Lung (tissue), 12 donors: Measurements from ENCODE around the gene POLR2B. TPM values are rescaled to one million over a fixed set of nuclear protein-coding genes. Genes with fewer than 3 reads are reported as not detected.
"Not testable (repeated sequence)": the region's sequence is repeated elsewhere in the genome, so short reads cannot be mapped to it uniquely, and the experiment has no call there.

Experiments
- ATAC-seq: fragments of 200-7000 bp; cut with Tn5 transposase; one replicate; pipeline ENCODE4 v1.9.1; 2020; ENCODE audit warnings: moderate number of reproducible peaks; ENCODE audit not compliant: insufficient read depth, low FRiP score
- DNase-seq, 3 donors: peaks; one replicate each; pipeline ENCODE4 v3.0.0-alpha.2; 2013 to 2017
- H3K27ac ChIP-seq, 2 donors: one replicate each; pipeline ENCODE4 v1.5.1; 2013; ENCODE audit warnings: mild to moderate bottlenecking in 2 of 2, moderate library complexity in 2 of 2, control low read depth in 1 of 2, inconsistent platforms in 1 of 2, low read depth in 1 of 2, low read length in 1 of 2
- H3K27me3 ChIP-seq, 3 donors: one replicate each; pipeline ENCODE4 v1.5.1; 2013; ENCODE audit warnings: low read length in 2 of 3; ENCODE audit not compliant: control insufficient read depth in 3 of 3, insufficient read depth in 3 of 3
- H3K36me3 ChIP-seq, 4 donors: one replicate each; pipeline ENCODE4 v1.5.1; 2013; ENCODE audit warnings: low read length in 4 of 4, mild to moderate bottlenecking in 1 of 4, moderate library complexity in 1 of 4; ENCODE audit not compliant: control insufficient read depth in 4 of 4, insufficient read depth in 4 of 4
- H3K4me1 ChIP-seq, 5 donors: one replicate each; pipeline ENCODE4 v1.5.1; 2013; ENCODE audit warnings: low read length in 5 of 5, mild to moderate bottlenecking in 2 of 5, moderate library complexity in 1 of 5; ENCODE audit not compliant: control insufficient read depth in 5 of 5, insufficient read depth in 5 of 5
- H3K4me3 ChIP-seq: one replicate; pipeline ENCODE4 v1.5.1; 2013; ENCODE audit warnings: mild to moderate bottlenecking, control low read depth, moderate library complexity
- H3K9ac ChIP-seq, 2 donors: one replicate each; pipeline ENCODE4 v1.5.1; 2013; ENCODE audit warnings: low read length in 2 of 2, control low read depth in 1 of 2; ENCODE audit not compliant: insufficient read depth in 1 of 2
- H3K9me3 ChIP-seq, 4 donors: one replicate each; pipeline ENCODE4 v1.5.1; 2013; ENCODE audit warnings: low read length in 3 of 4, mild to moderate bottlenecking in 1 of 4, moderate library complexity in 1 of 4; ENCODE audit not compliant: control insufficient read depth in 4 of 4, insufficient read depth in 3 of 4
- CTCF ChIP-seq: IDR thresholded peaks from 2 replicates; pipeline ENCODE4 v1.5.1; 2012; ENCODE audit warnings: mild to moderate bottlenecking; ENCODE audit errors: control extremely low read depth, extremely low read depth
- WGBS, 2 donors: extraction: QIAGEN DNeasy Blood & Tissue Kit; methylation state at CpG; one replicate each; pipeline ENCODE4 v1.1.7; 2013; 5-methylcytosine and 5-hydroxymethylcytosine counted together
- polyA plus RNA-seq, 2 donors: library from polyadenylated mRNA; stranded (reverse); fragments of 200-250 nt; gene quantifications; one replicate each; pipeline ENCODE4 v1.2.1, GENCODE V29; 2013
- total RNA-seq, 2 donors: library from RNA; depleted of rRNA in 1 of 2; stranded (reverse); fragments of >200 nt in 1 of 2; gene quantifications; one replicate each; pipeline ENCODE4 v1.2.1, GENCODE V29; 2014 to 2021
- donor health status: control.
- donor health status: control.
- donor health status: Bipolar disorder and iron deficiency.
- donor health status: healthy.
- donor health status: DM: yes; HTN: yes; CAD: no.

POLR2B gene
- total and polyA plus RNA-seq, 4 donors, result 23.4 to 112 (median 52.8) TPM

- WGBS, 2 donors, result 76 to 93% methylated on average over 1 of the region's 1 CpG
- peaks cover 0 to 47% (median 21%) of the 10 kb centered on the region in 5 donors for H3K4me1 ChIP-seq
- H3K27ac ChIP-seq, result peak overlapping the region in 1 of 2 donors; percentile 67
- no peak for TF ChIP-seq CTCF
- no peak for DNase-seq
- ATAC-seq, result no peak
- peaks cover 0 to 2% (median 0%) of the 10 kb centered on the region in 4 donors for H3K9me3 ChIP-seq
- H3K9ac ChIP-seq, result no peak overlapping the region
- H3K4me3 ChIP-seq, result no peak overlapping the region
- no peaks in the 10 kb centered on the region for H3K27me3 ChIP-seq
- H3K36me3 ChIP-seq, result no peaks in the 10 kb centered on the region
Measured at GRCh38 chr4:57044996-57045395, 66.3 kb downstream of the POLR2B start.

- DNase-seq, H3K4me3 ChIP-seq, H3K36me3 ChIP-seq, H3K9me3 ChIP-seq, H3K27me3 ChIP-seq, H3K9ac ChIP-seq, ATAC-seq: not testable (repeated sequence)
- peak overlapping the region in 1 of 2 donors; percentile 56 for H3K27ac ChIP-seq
- H3K4me1 ChIP-seq, result peaks cover 3 to 58% (median 17%) of the 10 kb centered on the region in 5 donors
- 97 to 98% methylated on average over 6 of the region's 6 CpGs for WGBS, 2 donors
Measured at GRCh38 chr4:57047046-57047445, 68.3 kb downstream of the POLR2B start.

DNA sequence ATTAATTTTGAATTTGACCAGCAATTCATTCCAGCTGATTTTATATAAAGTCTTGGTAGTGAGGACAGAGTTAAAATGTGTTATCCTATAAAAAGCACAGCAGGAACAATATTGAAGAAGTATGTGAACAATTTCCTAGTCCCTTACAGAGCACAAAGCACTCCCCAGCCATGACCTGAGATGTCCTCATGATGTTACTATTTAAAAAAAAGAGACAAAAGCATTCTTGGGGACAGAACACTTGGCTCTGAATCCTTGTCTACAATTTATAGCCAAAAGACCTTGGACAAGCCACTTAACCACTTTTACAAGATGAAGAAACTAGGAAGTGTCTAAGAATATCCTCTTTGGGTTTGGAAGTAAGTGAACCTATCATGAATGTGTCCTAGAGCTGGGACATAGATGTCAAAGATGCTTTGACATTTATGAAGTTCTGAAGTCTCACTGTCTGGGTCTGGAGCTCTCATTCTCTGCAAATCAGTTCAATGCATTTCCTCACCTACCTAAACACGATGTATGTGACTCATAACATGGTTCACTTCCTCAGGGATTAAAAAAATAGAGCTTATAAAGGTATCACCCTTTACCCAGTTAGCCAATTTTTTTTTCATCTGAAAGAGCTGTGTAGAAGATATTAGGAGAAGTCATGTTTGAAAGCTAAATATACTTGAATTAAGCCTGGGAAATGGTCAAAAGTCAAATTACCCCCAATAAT is 70.1 kb downstream of the POLR2B start:
- Histone ChIP-seq H3K4me1 (peaks cover 6 to 62% (median 7%) of the 10 kb centered on the region in 5 donors), H3K27ac (peak overlapping the region in 1 of 2 donors; percentile 60), H3K9ac (no peak overlapping the region), H3K27me3 (no peaks in the 10 kb centered on the region), H3K4me3 (no peak overlapping the region), H3K9me3 (peaks cover 0 to 2% (median 0%) of the 10 kb centered on the region in 4 donors), H3K36me3 (peaks cover 0 to 1% (median 0%) of the 10 kb centered on the region in 4 donors)
- TF ChIP-seq CTCF, result no peak
- DNase-seq (no peak), ATAC-seq (no peak)
- 0 to 69% methylated on average over 1 of the region's 1 CpG for WGBS, 2 donors

DNA sequence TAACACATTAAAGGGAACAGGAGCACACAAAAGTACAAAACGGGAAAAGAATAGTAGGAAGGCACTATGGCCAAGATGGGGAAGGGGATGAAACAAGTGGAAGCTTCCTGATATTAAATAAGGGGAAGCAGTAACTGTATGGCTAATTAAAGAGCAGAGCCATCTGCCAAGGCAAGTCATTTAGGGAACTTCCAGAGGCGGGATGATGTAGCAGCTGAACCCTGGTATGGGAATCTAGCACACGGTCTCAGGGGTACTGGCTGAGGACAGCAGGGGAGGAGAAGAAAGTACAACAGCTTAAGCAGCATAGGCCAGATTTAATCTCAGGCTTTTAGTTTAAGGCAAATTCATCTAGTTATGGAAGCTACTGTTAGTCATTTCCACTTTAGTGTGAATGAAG is 72.4 kb downstream of the POLR2B start:
- peaks cover 0 to 2% (median 0%) of the 10 kb centered on the region in 4 donors for H3K9me3 ChIP-seq
- no peak for TF ChIP-seq CTCF
- ATAC-seq (peak; percentile 51), DNase-seq (no peak)
- H3K4me3 ChIP-seq, result no peak overlapping the region
- no peaks in the 10 kb centered on the region for H3K27me3 ChIP-seq
- H3K4me1 ChIP-seq, result peaks cover 0 to 47% (median 3%) of the 10 kb centered on the region in 5 donors
- 17 to 42% methylated on average over 3 of the region's 3 CpGs for WGBS, 2 donors
- no peak overlapping the region for H3K9ac ChIP-seq
- peaks cover 0 to 3% (median 0%) of the 10 kb centered on the region in 4 donors for H3K36me3 ChIP-seq
- H3K27ac ChIP-seq, result peak overlapping the region in 1 of 2 donors; percentile 38
